GM18505 (cell line): ENCODE results near the gene C19orf12.

Experiments used
- ATAC-seq: cut with Tn5 transposase; IDR thresholded peaks from one replicate; pipeline ENCODE4 v1.9.1; 2021; ENCODE audit not compliant: unreplicated experiment
- POLR2A ChIP-seq: IDR thresholded peaks from 4 replicates; pipeline ENCODE4 v1.6.1; 2011; ENCODE audit warnings: borderline replicate concordance; ENCODE audit not compliant: insufficient read depth, insufficient read length; ENCODE audit errors: extremely low read depth

Gene C19orf12

GRCh38 chr19:29714953-29715700 is at the start of gene C19orf12:
TSS of gene C19orf12 (minus strand) at chr19:29715261. CDS start at chr19:29708413, 6,848 bp downstream.
- peak; percentile 87 for TF ChIP-seq POLR2A
- ATAC-seq, result peak; percentile 75

GRCh38 chr19:29764361-29764760 is 49.3 kb upstream of the C19orf12 start:
- no peak for ATAC-seq
- TF ChIP-seq POLR2A, result no peak

- no peak for TF ChIP-seq POLR2A
- ATAC-seq, result no peak
These were observed 48.1 kb upstream of the C19orf12 start for GRCh38 chr19:29763196-29763595.

GRCh38 chr19:29761575-29762232 is 46.6 kb upstream of the C19orf12 start:
- TF ChIP-seq POLR2A, result no peak
- ATAC-seq, result no peak

GRCh38 chr19:29760752-29761502 is 45.9 kb upstream of the C19orf12 start:
- no peak for ATAC-seq
- TF ChIP-seq POLR2A, result no peak

- TF ChIP-seq POLR2A, result no peak
- no peak for ATAC-seq
These were observed 44.3 kb upstream of the C19orf12 start for GRCh38 chr19:29759359-29759758.

GRCh38 chr19:29758863-29759262 is 43.8 kb upstream of the C19orf12 start:
- TF ChIP-seq POLR2A, result no peak
- no peak for ATAC-seq

GRCh38 chr19:29757551-29757950 is 42.5 kb upstream of the C19orf12 start:
- no peak for TF ChIP-seq POLR2A
- no peak for ATAC-seq

GRCh38 chr19:29753934-29754305 is 38.9 kb upstream of the C19orf12 start:
- no peak for TF ChIP-seq POLR2A
- no peak for ATAC-seq

GRCh38 chr19:29753190-29753933 is 38.3 kb upstream of the C19orf12 start:
- TF ChIP-seq POLR2A, result no peak
- ATAC-seq, result no peak

GRCh38 chr19:29752450-29753025 is 37.5 kb upstream of the C19orf12 start:
- no peak for ATAC-seq
- TF ChIP-seq POLR2A, result no peak

- TF ChIP-seq POLR2A, result no peak
- ATAC-seq, result no peak
These were observed 36.9 kb upstream of the C19orf12 start for GRCh38 chr19:29751932-29752331.

- TF ChIP-seq POLR2A, result no peak
- ATAC-seq, result no peak
These were observed 34.9 kb upstream of the C19orf12 start for GRCh38 chr19:29750001-29750400.

GRCh38 chr19:29748996-29749849 is 34.2 kb upstream of the C19orf12 start:
- TF ChIP-seq POLR2A, result no peak
- no peak for ATAC-seq
